Astrocyte (in vitro differentiated cells and primary cell): ENCODE results near the gene KIF5A.

Experiments
- EZH2 ChIP-seq: IDR thresholded peaks from 2 replicates; pipeline ENCODE4 v1.6.1; 2012; ENCODE audit warnings: mild to moderate bottlenecking, low read length, inconsistent platforms; ENCODE audit not compliant: insufficient read depth
- TF ChIP-seq, protein P1 (sequence below): IDR thresholded peaks from 2 replicates; pipeline ENCODE4 v1.5.1; 2011; ENCODE audit warnings: low read depth, mild to moderate bottlenecking, inconsistent platforms, low read length, moderate library complexity; ENCODE audit not compliant: insufficient read depth

GRCh38 chr12:57564178-57564740 lies 14.4 kb downstream of the KIF5A start:
- TF ChIP-seq, protein P1, sequence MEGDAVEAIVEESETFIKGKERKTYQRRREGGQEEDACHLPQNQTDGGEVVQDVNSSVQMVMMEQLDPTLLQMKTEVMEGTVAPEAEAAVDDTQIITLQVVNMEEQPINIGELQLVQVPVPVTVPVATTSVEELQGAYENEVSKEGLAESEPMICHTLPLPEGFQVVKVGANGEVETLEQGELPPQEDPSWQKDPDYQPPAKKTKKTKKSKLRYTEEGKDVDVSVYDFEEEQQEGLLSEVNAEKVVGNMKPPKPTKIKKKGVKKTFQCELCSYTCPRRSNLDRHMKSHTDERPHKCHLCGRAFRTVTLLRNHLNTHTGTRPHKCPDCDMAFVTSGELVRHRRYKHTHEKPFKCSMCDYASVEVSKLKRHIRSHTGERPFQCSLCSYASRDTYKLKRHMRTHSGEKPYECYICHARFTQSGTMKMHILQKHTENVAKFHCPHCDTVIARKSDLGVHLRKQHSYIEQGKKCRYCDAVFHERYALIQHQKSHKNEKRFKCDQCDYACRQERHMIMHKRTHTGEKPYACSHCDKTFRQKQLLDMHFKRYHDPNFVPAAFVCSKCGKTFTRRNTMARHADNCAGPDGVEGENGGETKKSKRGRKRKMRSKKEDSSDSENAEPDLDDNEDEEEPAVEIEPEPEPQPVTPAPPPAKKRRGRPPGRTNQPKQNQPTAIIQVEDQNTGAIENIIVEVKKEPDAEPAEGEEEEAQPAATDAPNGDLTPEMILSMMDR = no peak
- no peak for TF ChIP-seq EZH2
